A673 (cell line): ENCODE measurements around the gene MPP1. TPM values are rescaled to one million over a fixed set of nuclear protein-coding genes. Genes with fewer than 3 reads are reported as not detected.
"Not testable (repeated sequence)": the region's sequence is repeated elsewhere in the genome, so short reads cannot be mapped to it uniquely, and the experiment has no call there.

Experiments used
- BruUV-seq: library from RNA; stranded (reverse); fragments of 400-500 nt; replicated peaks from 2 replicates; lab custom pipeline; 2021; lab: Mats Ljungman, UMichigan
- CTCF ChIA-PET: fragments of 300-600 bp; sonication (Branson Sonifier 250); formaldehyde crosslinking; loops from one replicate; lab custom pipeline; 2022; ENCODE audit warnings: antibody characterized with exemption; lab: Charles Lee
- POLR2A ChIA-PET: fragments of 300-600 bp; sonication (Branson Sonifier 250); formaldehyde crosslinking; loops from one replicate; lab custom pipeline; 2022; ENCODE audit warnings: antibody characterized with exemption; ENCODE audit not compliant: low non-redundant PET; lab: Charles Lee
- DNase-seq: peaks from one replicate; pipeline ENCODE4 v3.0.0-alpha.2; 2015; ENCODE audit warnings: low spot score
- H3K27ac ChIP-seq: fragments of 200-600 bp; sonication (generic); 2 replicates; pipeline ENCODE4 v1.5.1; 2016; ENCODE audit warnings: mixed run types, low read depth, mild to moderate bottlenecking, mixed read lengths, antibody characterized with exemption, low read length; ENCODE audit not compliant: poor library complexity, severe bottlenecking
- H3K27me3 ChIP-seq: fragments of 200-600 bp; sonication (generic); replicated peaks from 2 replicates; pipeline ENCODE4 v1.6.1; 2017; ENCODE audit warnings: mixed run types, low read depth, mild to moderate bottlenecking, mixed read lengths, antibody characterized with exemption, low read length; ENCODE audit not compliant: insufficient read depth, poor library complexity
- H3K36me3 ChIP-seq: fragments of 200-600 bp; sonication (generic); 2 replicates; pipeline ENCODE4 v1.6.1; 2016; ENCODE audit warnings: mixed run types, mild to moderate bottlenecking, mixed read lengths, antibody characterized with exemption, low read length; ENCODE audit not compliant: insufficient read depth, poor library complexity, severe bottlenecking
- H3K4me1 ChIP-seq: fragments of 200-600 bp; sonication (generic); 2 replicates; pipeline ENCODE4 v1.6.1; 2017; ENCODE audit warnings: mixed run types, mild to moderate bottlenecking, mixed read lengths, antibody characterized with exemption, low read length; ENCODE audit not compliant: insufficient read depth, poor library complexity, severe bottlenecking
- H3K4me3 ChIP-seq: fragments of 200-600 bp; sonication (generic); 2 replicates; pipeline ENCODE4 v1.5.1; 2016; ENCODE audit warnings: low read depth, mixed run types, mild to moderate bottlenecking, mixed read lengths, low read length; ENCODE audit not compliant: poor library complexity, severe bottlenecking
- H3K9me3 ChIP-seq: fragments of 200-600 bp; sonication (generic); 2 replicates; pipeline ENCODE4 v1.6.1; 2016; ENCODE audit warnings: mixed run types, low read depth, mild to moderate bottlenecking, mixed read lengths, antibody characterized with exemption, low read length; ENCODE audit not compliant: poor library complexity, severe bottlenecking
- EZH2 ChIP-seq: fragments of 200-600 bp; sonication (generic); IDR thresholded peaks from 2 replicates; pipeline ENCODE4 v1.6.1; 2017; ENCODE audit warnings: borderline replicate concordance, low read depth, mild to moderate bottlenecking, mixed read lengths, antibody characterized with exemption, low read length; ENCODE audit not compliant: poor library complexity, severe bottlenecking
- intact Hi-C: fragments of 100-400 bp; cut with micrococcal nuclease; formaldehyde crosslinking; loops from one replicate; pipeline ENCODE4 v1.10.0; 2022; ENCODE audit not compliant: unreplicated experiment
- total RNA-seq: library from RNA; stranded (reverse); gene quantifications from 2 replicates; pipeline ENCODE4 v1.2.3, GENCODE V29; 2021
- TF ChIP-seq, protein P1 (sequence below): fragments of 300-800, 200-600 bp; sonication (generic); conservative IDR thresholded peaks from 2 replicates; pipeline ENCODE4 v1.5.1; 2017; ENCODE audit warnings: low read depth, mild to moderate bottlenecking, antibody characterized with exemption, low read length, moderate library complexity, mixed read lengths

The MPP1 gene
- total RNA-seq, 1 experiment from 2014 or later: 10.4 TPM

DNA sequence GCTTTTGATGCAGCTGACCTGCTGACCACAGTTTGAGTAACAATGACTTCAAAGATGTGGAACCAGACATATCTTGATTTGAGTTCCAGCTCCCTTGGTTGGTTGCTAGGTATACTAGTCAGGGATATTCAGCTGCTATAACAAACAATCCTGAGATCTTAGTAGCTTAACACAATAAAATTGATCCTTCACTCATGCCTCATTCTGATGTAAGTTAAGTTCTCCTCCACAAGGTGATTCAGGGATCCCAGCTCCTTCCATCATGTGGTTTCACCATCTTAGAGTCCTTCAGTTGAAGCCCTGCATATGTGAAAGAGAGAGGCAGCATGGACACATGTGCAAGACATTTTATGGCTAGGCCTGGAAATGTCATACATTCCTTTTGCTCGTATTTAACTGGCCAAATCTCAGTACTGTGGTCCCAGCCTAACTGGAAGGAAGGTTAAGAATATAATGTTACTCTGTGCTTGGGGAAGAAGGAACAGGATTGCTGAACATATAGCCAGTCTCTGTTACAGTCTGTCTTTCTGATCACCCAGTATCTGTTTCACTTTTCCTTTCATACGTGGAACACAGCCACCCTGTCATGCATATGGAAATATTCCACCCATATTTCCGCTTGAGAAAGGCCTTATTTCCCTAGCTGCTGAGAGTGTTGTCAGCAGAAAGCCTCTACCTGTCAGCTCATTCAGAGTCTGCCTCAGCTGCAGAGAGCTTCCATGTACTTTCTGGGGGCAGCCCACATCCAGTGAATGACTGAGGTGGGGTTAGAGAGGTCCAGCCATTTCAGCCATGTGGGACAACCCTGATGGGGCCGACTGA lies 22.1 kb upstream of the MPP1 start:
- TF ChIP-seq EZH2: no peak
- TF ChIP-seq, protein P1, sequence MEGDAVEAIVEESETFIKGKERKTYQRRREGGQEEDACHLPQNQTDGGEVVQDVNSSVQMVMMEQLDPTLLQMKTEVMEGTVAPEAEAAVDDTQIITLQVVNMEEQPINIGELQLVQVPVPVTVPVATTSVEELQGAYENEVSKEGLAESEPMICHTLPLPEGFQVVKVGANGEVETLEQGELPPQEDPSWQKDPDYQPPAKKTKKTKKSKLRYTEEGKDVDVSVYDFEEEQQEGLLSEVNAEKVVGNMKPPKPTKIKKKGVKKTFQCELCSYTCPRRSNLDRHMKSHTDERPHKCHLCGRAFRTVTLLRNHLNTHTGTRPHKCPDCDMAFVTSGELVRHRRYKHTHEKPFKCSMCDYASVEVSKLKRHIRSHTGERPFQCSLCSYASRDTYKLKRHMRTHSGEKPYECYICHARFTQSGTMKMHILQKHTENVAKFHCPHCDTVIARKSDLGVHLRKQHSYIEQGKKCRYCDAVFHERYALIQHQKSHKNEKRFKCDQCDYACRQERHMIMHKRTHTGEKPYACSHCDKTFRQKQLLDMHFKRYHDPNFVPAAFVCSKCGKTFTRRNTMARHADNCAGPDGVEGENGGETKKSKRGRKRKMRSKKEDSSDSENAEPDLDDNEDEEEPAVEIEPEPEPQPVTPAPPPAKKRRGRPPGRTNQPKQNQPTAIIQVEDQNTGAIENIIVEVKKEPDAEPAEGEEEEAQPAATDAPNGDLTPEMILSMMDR: no peak
- no peak overlapping the region for H3K4me3 ChIP-seq
- BruUV-seq: no TSS peak
- H3K36me3 ChIP-seq: no peaks in the 10 kb centered on the region
- H3K27ac ChIP-seq: no peak overlapping the region
- CTCF ChIA-PET: no interaction called here
- intact Hi-C loops: no loop called here
- no peaks in the 10 kb centered on the region for H3K27me3 ChIP-seq
- DNase-seq: no peak
- no peaks in the 10 kb centered on the region for H3K4me1 ChIP-seq
- POLR2A ChIA-PET: no interaction called here
- H3K9me3 ChIP-seq: no peaks in the 10 kb centered on the region

DNA sequence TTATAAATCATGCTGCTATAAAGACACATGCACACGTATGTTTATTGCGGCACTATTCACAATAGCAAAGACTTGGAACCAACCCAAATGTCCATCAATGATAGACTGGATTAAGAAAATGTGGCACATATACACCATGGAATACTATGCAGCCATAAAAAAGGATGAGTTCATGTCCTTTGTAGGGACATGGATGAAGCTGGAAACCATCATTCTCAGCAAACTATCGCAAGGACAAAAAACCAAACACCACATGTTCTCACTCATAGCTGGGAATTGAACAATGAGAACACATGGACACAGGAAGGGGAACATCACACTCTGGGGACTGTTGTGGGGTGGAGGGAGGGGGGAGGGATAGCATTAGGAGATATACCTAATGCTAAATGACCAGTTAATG lies 20.3 kb upstream of the MPP1 start:
- H3K27me3 ChIP-seq, BruUV-seq, intact Hi-C loops, H3K4me1 ChIP-seq, H3K36me3 ChIP-seq, H3K4me3 ChIP-seq, H3K27ac ChIP-seq, CTCF ChIA-PET, H3K9me3 ChIP-seq, DNase-seq, POLR2A ChIA-PET: not testable (repeated sequence)

DNA sequence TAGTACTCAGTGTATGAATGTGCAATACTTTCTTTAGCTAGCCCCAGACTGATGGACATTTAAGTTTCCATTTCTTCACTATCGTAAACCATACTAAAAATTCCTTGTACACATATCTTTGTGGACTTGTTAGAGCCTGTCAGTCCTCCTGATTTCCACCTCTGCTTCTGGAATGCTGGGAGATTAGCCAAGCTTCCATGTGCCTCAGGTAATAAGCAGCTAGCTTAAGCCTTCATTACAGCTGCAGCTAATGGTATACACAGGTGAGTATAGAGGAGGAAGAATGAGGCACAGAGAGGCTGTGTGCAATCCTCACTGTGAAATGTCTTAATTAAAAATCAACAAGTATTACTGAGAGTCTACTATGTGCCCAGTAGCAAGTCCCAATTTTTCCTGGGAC lies 19.4 kb upstream of the MPP1 start:
- ChIA-PET CTCF (no interaction called here), POLR2A (no interaction called here)
- H3K4me1 ChIP-seq: no peaks in the 10 kb centered on the region
- no peak for TF ChIP-seq EZH2
- TF ChIP-seq, protein P1: no peak
- H3K27me3 ChIP-seq: no peaks in the 10 kb centered on the region
- no peak for DNase-seq
- intact Hi-C loops: no loop called here
- no peaks in the 10 kb centered on the region for H3K36me3 ChIP-seq
- H3K4me3 ChIP-seq: no peak overlapping the region
- BruUV-seq: no TSS peak
- H3K9me3 ChIP-seq: no peaks in the 10 kb centered on the region
- no peak overlapping the region for H3K27ac ChIP-seq

DNA sequence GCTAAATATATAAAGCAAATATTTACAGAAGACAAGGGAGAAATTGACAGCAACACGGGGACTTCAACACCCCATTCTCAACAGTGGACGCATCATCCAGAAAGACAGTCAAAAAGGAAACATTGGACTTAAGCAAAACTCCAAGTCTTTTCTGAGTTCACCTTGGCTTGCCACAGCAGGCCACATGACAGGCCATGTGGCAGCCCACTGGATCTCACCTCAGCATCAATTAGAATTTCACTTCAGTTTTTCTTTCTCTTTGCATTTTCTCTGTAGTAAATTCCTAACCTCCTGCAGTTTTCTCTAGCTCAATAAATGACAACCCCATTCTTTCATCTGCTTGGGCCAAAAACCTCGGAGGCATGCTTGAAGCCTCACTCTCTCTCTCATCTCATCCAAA lies 16.7 kb upstream of the MPP1 start:
- H3K4me1 ChIP-seq: no peaks in the 10 kb centered on the region
- DNase-seq: no peak
- H3K27ac ChIP-seq: no peak overlapping the region
- H3K9me3 ChIP-seq: no peaks in the 10 kb centered on the region
- no peaks in the 10 kb centered on the region for H3K27me3 ChIP-seq
- CTCF ChIA-PET: no interaction called here
- POLR2A ChIA-PET: no interaction called here
- TF ChIP-seq, protein P1: no peak
- TF ChIP-seq EZH2: no peak
- H3K4me3 ChIP-seq: no peak overlapping the region
- no TSS peak for BruUV-seq
- intact Hi-C loops: no loop called here
- H3K36me3 ChIP-seq: no peaks in the 10 kb centered on the region
